ENCODE measurements around the gene SALL3.

Gene SALL3

GRCh38 chr18:79006106-79006795 lies 26.6 kb downstream of the SALL3 start:
- no peak for DNase-seq (ENCODE audit: low read depth in 2 of 2)

GRCh38 chr18:79007440-79007839 lies 27.8 kb downstream of the SALL3 start:
- DNase-seq (ENCODE audit: low read depth in 2 of 2): no peak

GRCh38 chr18:79008356-79008940 lies 28.8 kb downstream of the SALL3 start:
- DNase-seq (ENCODE audit: low read depth in 2 of 2): no peak

- no peak for DNase-seq (ENCODE audit: low read depth in 2 of 2)
These were observed 31.2 kb downstream of the SALL3 start for GRCh38 chr18:79010802-79011201.

GRCh38 chr18:79011300-79011870 lies 31.8 kb downstream of the SALL3 start:
- no peak for DNase-seq (ENCODE audit: low read depth in 2 of 2)

- DNase-seq (ENCODE audit: low read depth in 2 of 2): no peak
These were observed 34.3 kb downstream of the SALL3 start for GRCh38 chr18:79013869-79014268.

- DNase-seq (ENCODE audit: low read depth in 2 of 2): no peak
These were observed 39.3 kb downstream of the SALL3 start for GRCh38 chr18:79018911-79019310.

GRCh38 chr18:79019881-79020280 lies 40.3 kb downstream of the SALL3 start:
- no peak for DNase-seq (ENCODE audit: low read depth in 2 of 2)

- DNase-seq (ENCODE audit: low read depth in 2 of 2): no peak
These were observed 43.0 kb downstream of the SALL3 start for GRCh38 chr18:79022603-79023002.

- DNase-seq (ENCODE audit: low read depth in 2 of 2): no peak
These were observed 46.9 kb downstream of the SALL3 start for GRCh38 chr18:79026491-79026890.

GRCh38 chr18:79030680-79031079 lies 51.1 kb downstream of the SALL3 start:
- DNase-seq (ENCODE audit: low read depth in 2 of 2): no peak

GRCh38 chr18:79042276-79042675 lies 62.7 kb downstream of the SALL3 start:
- no peak for DNase-seq (ENCODE audit: low read depth in 2 of 2)

- DNase-seq (ENCODE audit: low read depth in 2 of 2): no peak
These were observed 63.7 kb downstream of the SALL3 start for GRCh38 chr18:79043288-79043687.

GRCh38 chr18:79046522-79046921 lies 66.9 kb downstream of the SALL3 start:
- DNase-seq (ENCODE audit: low read depth in 2 of 2): no peak

GRCh38 chr18:79047556-79048244 lies 68.1 kb downstream of the SALL3 start:
- DNase-seq (ENCODE audit: low read depth in 2 of 2): no peak

- DNase-seq (ENCODE audit: low read depth in 2 of 2): no peak
These were observed 68.6 kb downstream of the SALL3 start for GRCh38 chr18:79048245-79048632.

GRCh38 chr18:79049506-79049905 lies 69.9 kb downstream of the SALL3 start:
- no peak for DNase-seq (ENCODE audit: low read depth in 2 of 2)
